ENCODE measurements around the gene CCDC195.

The CCDC195 gene

GRCh38 chr2:224658780-224659405, 57.3 kb downstream of the CCDC195 start:
- DNase-seq (ENCODE audit: low read depth), result no peak
- no peak for TF ChIP-seq CTCF (IDR thresholded peaks at IDR 0.05; ENCODE audit: insufficient read depth, low read depth, low read length, missing control alignments)
- no peak overlapping the region for H3K4me3 ChIP-seq (ENCODE audit: low read depth, low read length)

GRCh38 chr2:224657349-224657748, 58.8 kb downstream of the CCDC195 start:
- no peak overlapping the region for H3K4me3 ChIP-seq (ENCODE audit: low read depth, low read length)
- no peak for TF ChIP-seq CTCF (IDR thresholded peaks at IDR 0.05; ENCODE audit: insufficient read depth, low read depth, low read length, missing control alignments)
- peak; percentile 28 for DNase-seq (ENCODE audit: low read depth)

GRCh38 chr2:224655006-224655537, 61.1 kb downstream of the CCDC195 start:
- H3K4me3 ChIP-seq (ENCODE audit: low read depth, low read length), result no peak overlapping the region
- TF ChIP-seq CTCF (IDR thresholded peaks at IDR 0.05; ENCODE audit: insufficient read depth, low read depth, low read length, missing control alignments), result no peak
- no peak for DNase-seq (ENCODE audit: low read depth)
